Measurements from ENCODE around the gene TMEM119. TPM values are rescaled to one million over a fixed set of nuclear protein-coding genes. Genes with fewer than 3 reads are reported as not detected.

The TMEM119 gene
- total and polyA plus RNA-seq, 2 of the 4 experiments (the other 2 are of a cell fraction): 8.1 to 9.2 TPM

- H3K9ac ChIP-seq (ENCODE audit: low read depth, low read length): no peak overlapping the region
- H3K9me3 ChIP-seq (ENCODE audit: control insufficient read depth, insufficient read depth, low read length): no peaks in the 10 kb centered on the region
- H3K4ac ChIP-seq (ENCODE audit: low read depth, low read length): no peak overlapping the region
- DNase-seq (no peak), ATAC-seq (ENCODE audit: low read depth) (no peak)
- peak overlapping the region; percentile 71; the same call in 1 of the 2 replicates for H3K23ac ChIP-seq (ENCODE audit: low read depth, low read length)
- no peak overlapping the region for H2AFZ ChIP-seq (replicated peaks; ENCODE audit: low read length, poor library complexity)
- no peak overlapping the region for H3K4me3 ChIP-seq (ENCODE audit: insufficient read depth, low read depth, low read length)
- CTCF ChIA-PET: no interaction called here
- H3K27ac ChIP-seq (ENCODE audit: insufficient read depth, low read length): no peak overlapping the region
- H4K91ac ChIP-seq (ENCODE audit: insufficient read depth, low read depth, low read length): no peak overlapping the region
- POLR2A ChIA-PET (ENCODE audit: unreplicated experiment): no interaction called here
- intact Hi-C loops (cut with micrococcal nuclease) (no loop called here), in situ Hi-C loops (cut with MboI; ENCODE audit: low sequenced_read_pairs) (no loop called here), dilution Hi-C loops (cut with HindIII; ENCODE audit: low sequenced_read_pairs, unreplicated experiment) (no loop called here)
- no peak overlapping the region; the same call in 1 of the 2 replicates for H2BK20ac ChIP-seq (ENCODE audit: low read depth, low read length)
- peaks cover 3% of the 10 kb centered on the region; the same call in 1 of the 2 replicates for H3K4me1 ChIP-seq (ENCODE audit: control insufficient read depth, insufficient read depth, low read length)
- H3K27me3 ChIP-seq (ENCODE audit: control insufficient read depth, insufficient read depth, low read length): 0 out of 2 replicates have a peak, but pooled peaks cover 2% of the 10 kb centered on the region
- no peak overlapping the region for H2BK15ac ChIP-seq (ENCODE audit: low read depth, low read length)
- peak overlapping the region; percentile 80 for H2AK9ac ChIP-seq (replicated peaks; ENCODE audit: low read depth, low read length, poor library complexity)
- no peak overlapping the region for H2BK120ac ChIP-seq (ENCODE audit: low read depth, low read length)
- BruUV-seq (replicated peaks): no TSS peak
- peak overlapping the region; percentile 45; the same call in 1 of the 2 replicates for H2AK5ac ChIP-seq (ENCODE audit: low read depth, low read length)
- H2BK5ac ChIP-seq (ENCODE audit: low read depth, low read length, poor library complexity, severe bottlenecking): no peak overlapping the region
- H3K79me1 ChIP-seq (ENCODE audit: low read depth in 1 of 2, low read length in 2 of 2): peaks cover 0 to 7% of the 10 kb centered on the region in 2 experiments; a peak in 2 of 4 replicates
- no peak overlapping the region for H3K56ac ChIP-seq (ENCODE audit: extremely low read depth, insufficient read depth, low read length)
- WGBS, 2 experiments (ENCODE audit: extremely low coverage in 2 of 2, insufficient read length in 1 of 2): 64% methylated on average over 12 of the region's 17 CpGs; no CpG with 5 or more reads in 1 of the 2 experiments
- H4K5ac ChIP-seq (ENCODE audit: low read depth, low read length): no peak overlapping the region
- no peak for TF ChIP-seq BHLHE40 (IDR thresholded peaks at IDR 0.05; ENCODE audit: low read depth, low read length)
- TF ChIP-seq MXI1 (IDR thresholded peaks at IDR 0.05; ENCODE audit: borderline replicate concordance, low read depth, low read length): no peak
- TF ChIP-seq SMC3 (IDR thresholded peaks at IDR 0.05; ENCODE audit: low read depth, low read length): no peak
- no peak for TF ChIP-seq CTCF (conservative IDR thresholded peaks at IDR 0.05; ENCODE audit: low read depth, low read length)
- TF ChIP-seq MAZ (IDR thresholded peaks at IDR 0.05; ENCODE audit: borderline replicate concordance, low read depth, low read length): no peak
- TF ChIP-seq ELK1 (IDR thresholded peaks at IDR 0.05; ENCODE audit: borderline replicate concordance, low read depth, low read length): no peak
- no peak for TF ChIP-seq NFE2L2 (IDR thresholded peaks at IDR 0.05; ENCODE audit: low read depth, low read length)
- TF ChIP-seq POLR2A (IDR thresholded peaks at IDR 0.05; ENCODE audit: low read depth, low read length): no peak
- TF ChIP-seq CHD1 (IDR thresholded peaks at IDR 0.05; ENCODE audit: low read depth, low read length): no peak
- TF ChIP-seq RCOR1 (IDR thresholded peaks at IDR 0.05; ENCODE audit: insufficient replicate concordance, low read length): no peak
- no peak for TF ChIP-seq FOS (IDR thresholded peaks at IDR 0.05; ENCODE audit: low read depth, low read length)
- TF ChIP-seq RAD21 (IDR thresholded peaks at IDR 0.05; ENCODE audit: low read length): no peak
- TF ChIP-seq MAFK (IDR thresholded peaks at IDR 0.05; ENCODE audit: low read depth, low read length): no peak
- H4K8ac ChIP-seq (ENCODE audit: low read depth in 2 of 2, low read length in 2 of 2): no peak overlapping the region
- no peaks in the 10 kb centered on the region for H4K20me1 ChIP-seq (ENCODE audit: insufficient read depth, low read length)
- no peak overlapping the region for H3K18ac ChIP-seq (ENCODE audit: low read depth, low read length)
- H3K14ac ChIP-seq (replicated peaks; ENCODE audit: low read depth, low read length): no peak overlapping the region; the same call in 1 of the 2 replicates
- peaks cover 2% of the 10 kb centered on the region; the same call in 1 of the 2 replicates for H3K36me3 ChIP-seq (ENCODE audit: control insufficient read depth, insufficient read depth, low read length)
- peaks cover 7% of the 10 kb centered on the region; the same call in 1 of the 2 replicates for H3K9me1 ChIP-seq (ENCODE audit: insufficient read depth, low read length)
- H3K4me2 ChIP-seq (ENCODE audit: low read depth, low read length): no peak overlapping the region; the same call in 1 of the 2 replicates
Observed at GRCh38 chr12:108595711-108596647, 1.9 kb downstream of the TMEM119 start.

Data from IMR-90 (cell line).